Measurements from ENCODE around the gene NAT14. TPM values are rescaled to one million over a fixed set of nuclear protein-coding genes. Genes with fewer than 3 reads are reported as not detected.
A peak's percentile ranks its signal among the peaks of the same experiment; 100 is the strongest.
"Not testable (repeated sequence)": the region's sequence is repeated elsewhere in the genome, so short reads cannot be mapped to it uniquely, and the experiment has no call there.

NAT14 gene
- polyA plus RNA-seq, 10 donors = 21.1 to 41.2 (median 27.1) TPM

DNA sequence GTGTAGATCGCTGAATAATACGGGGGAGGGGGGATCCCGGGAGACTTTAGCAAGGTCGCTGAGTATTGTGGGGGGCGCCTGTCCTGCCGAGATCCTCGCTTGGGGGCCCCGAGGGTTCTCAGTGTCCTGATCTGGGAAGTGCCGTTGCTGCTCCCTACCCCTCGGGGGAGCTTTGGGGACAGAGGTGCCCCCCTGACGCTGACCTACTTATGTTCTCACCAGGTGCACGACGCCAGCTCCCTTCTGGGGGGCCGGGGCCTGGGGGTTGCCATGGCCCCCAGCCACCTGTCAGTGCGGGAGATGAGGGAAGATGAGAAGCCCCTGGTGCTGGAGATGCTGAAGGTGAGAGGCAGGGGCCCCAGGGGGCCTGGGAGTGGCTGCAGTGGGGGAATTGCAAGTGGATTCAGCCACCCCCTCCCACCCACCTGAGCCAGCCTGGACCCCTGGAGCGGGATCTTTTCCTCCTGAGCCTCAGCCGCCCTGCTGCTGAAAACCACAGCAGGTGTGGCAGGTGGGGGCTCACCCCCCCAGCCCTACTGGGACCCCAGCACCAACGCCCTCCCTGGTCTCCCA is 537 bp downstream of the NAT14 start:
- DNase-seq = no peak

DNA sequence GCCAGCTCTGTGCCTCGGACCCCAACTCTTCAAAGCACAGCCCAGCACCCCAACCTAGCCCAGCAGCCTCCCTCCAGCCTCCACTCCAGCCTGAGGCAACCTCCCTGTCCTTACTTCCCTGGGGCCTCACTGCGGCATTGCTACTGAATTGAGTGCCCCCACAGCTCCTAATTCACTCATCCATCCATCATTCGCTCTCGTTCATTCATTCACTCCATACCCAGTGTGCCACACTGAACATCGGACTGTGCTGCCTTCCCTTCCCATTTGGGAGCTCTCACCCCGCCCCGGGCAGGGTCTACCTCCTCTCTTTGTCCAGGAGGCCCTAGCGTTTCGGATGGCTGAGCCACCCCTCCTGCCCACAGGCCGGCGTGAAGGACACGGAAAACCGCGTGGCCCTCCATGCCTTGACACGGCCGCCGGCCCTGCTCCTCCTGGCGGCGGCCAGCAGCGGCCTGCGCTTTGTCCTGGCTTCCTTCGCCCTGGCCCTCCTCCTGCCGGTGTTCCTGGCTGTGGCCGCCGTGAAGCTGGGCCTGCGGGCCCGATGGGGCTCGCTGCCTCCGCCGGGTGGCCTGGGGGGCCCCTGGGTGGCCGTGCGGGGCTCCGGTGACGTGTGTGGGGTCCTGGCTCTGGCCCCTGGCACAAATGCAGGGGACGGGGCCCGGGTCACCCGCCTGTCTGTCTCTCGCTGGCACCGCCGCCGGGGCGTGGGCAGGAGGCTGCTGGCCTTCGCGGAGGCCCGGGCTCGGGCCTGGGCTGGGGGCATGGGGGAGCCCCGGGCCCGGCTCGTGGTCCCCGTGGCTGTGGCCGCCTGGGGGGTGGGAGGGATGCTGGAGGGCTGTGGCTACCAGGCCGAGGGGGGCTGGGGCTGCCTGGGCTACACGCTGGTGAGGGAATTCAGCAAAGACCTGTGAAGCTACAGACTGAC is 1.3 kb downstream of the NAT14 start:
- no peak for DNase-seq

DNA sequence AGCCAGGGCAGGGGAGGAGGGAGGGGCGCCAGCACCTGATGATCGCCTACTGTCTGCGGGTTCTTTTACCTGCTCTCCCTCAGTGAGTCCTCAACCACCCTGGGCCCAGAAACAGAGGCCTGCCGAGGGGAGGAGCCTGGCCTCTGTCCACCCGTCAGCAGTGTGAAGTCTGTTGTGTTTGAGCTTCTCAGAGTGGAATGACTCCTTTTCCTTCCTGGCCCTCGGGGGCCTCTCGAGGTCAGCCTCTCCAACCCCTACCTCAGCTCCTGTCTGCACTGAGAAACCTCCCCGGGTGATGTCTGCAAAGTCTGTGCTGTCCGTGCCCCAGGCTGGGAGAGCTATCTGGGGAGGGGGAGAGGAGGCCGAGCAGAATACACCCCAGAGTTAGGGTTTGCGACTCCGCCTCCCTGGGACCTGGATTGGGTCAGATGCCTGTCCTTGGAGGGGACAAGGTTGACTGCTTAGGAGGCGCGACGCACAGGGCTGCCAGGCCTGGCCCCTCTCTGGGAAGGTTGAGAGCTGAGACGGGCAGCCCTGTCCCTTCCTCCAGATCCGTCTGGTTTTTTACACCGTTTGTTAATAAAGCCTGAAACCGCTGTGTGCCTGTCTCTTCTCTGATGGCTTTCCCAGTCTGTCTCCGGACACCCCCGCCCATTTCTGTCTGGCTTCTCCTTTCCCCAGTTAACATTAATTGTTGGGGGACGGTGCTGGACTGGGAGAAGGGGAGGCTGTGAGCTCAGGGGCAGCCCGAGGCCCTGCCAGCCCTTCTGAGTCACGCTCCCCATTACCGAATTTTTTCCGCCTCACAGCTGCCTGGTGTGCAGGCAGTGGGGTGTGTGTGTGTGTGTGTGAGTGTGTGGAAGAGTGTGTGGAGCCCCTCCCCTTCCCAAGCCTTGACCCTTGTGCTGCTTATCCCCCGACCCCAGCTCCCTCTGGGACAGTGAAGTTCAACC is 2.3 kb downstream of the NAT14 start:
- peak; percentile 94 to 96 (median 95) for DNase-seq

DNA sequence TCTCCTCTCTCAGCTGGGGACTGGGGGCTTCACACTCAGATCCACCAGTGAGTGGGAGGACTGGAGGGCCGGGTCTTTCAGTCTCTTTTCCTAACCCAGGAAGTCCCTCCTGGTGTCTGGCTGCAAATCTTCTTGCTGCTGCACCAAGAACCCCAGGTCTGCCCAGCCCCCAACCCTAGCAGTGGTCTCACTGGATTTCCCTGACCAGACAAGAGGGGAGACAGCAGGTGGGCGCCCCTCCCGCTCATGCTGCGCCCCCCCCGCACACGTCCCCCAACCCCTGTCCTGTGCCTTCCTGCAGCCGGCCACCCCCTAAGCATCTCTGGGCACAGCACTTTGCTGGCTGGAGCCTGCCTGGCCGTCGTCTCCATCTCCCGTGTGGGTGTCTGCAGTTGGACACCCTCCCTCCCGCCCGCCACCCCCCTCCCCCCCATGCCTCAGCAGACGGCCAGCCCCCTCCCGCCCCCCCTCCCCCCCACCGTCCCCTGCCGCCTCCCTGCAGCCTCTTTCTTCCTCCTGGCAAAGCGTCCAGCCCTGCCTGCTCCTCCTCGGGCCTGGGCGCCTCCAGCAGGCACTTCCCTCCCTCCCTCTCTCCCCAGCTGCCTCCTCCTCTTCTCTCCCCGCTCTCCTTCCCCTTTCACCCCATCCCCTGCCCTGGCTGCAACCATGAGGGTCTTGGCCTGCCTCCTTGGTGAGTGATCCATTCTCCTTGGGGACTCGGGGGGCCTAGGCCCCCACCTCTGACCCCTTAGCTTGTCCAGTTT is 3.1 kb downstream of the NAT14 start, which contains the start of gene SSC5D:
Gene SSC5D (plus strand): TSS at position 513 of the 764 bp plus-strand sequence. CDS start 154 bp downstream, at position 667.
- peak in 1 of 3 donors; percentile 86 for DNase-seq

DNA sequence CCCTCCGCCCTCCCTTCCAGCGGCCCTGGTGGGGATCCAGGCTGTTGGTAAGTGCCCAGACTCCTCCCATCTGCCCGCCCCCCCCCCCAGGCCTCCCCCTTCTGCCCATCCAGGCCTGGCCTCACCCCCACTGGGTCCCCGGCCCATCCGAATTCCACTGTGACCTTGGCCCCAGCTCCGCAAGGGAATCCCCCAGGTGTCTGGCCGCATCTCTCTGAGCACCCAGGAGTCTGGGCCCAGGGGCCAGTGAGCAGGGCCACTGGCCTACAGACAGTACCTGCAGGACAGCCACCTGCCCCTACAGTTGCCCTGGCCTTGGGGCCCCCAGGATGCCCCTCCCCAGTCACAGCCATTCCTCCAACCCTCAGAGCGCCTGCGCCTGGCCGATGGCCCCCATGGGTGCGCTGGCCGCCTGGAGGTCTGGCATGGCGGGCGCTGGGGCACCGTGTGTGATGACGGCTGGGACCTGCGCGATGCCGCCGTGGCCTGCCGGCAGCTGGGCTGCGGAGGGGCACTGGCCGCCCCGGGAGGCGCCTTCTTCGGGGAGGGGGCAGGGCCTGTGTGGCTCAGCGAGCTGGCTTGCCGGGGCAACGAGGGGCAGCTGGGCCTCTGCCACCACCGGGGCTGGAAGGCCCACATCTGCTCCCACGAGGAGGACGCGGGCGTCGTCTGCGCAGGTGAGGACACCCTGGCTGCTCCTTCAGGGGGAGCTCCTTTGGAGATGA is 4.2 kb downstream of the NAT14 start:
- DNase-seq = peak in 1 of 3 donors; percentile 61

DNA sequence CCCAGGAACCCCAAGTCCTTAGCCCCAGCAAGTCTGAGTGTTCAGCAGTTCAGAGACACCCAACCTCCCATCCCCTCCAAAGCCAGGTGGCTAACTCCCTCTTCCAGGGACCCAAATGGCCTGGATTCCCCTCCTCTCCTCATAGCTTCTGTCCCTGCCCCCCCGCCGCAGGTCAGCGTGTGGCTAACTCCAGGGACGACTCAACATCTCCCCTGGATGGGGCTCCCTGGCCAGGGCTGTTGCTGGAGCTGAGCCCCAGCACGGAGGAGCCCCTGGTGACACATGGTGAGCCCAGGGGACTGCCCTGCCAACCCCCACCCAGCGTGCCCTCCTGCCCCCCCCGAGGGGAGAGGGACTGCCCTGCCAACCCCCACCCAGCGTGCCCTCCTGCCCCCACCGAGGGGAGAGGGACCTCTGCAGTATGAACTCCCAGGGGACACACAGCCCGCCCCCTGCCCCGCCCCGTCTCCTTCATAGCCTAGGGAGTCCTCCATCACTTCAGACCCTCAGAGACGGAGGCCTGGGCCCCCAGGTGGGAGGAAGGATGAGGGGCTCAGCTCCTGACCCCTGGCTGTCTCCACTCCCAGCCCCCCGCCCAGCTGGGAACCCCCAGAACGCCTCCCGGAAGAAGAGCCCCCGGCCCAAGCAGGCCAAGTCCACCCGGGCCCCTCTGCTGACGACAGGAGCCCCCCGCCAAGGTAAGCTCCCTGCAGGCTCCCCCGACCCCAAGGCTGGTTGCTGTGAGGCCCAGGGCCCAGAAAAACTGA is 4.9 kb downstream of the NAT14 start:
- no peak for DNase-seq

DNA sequence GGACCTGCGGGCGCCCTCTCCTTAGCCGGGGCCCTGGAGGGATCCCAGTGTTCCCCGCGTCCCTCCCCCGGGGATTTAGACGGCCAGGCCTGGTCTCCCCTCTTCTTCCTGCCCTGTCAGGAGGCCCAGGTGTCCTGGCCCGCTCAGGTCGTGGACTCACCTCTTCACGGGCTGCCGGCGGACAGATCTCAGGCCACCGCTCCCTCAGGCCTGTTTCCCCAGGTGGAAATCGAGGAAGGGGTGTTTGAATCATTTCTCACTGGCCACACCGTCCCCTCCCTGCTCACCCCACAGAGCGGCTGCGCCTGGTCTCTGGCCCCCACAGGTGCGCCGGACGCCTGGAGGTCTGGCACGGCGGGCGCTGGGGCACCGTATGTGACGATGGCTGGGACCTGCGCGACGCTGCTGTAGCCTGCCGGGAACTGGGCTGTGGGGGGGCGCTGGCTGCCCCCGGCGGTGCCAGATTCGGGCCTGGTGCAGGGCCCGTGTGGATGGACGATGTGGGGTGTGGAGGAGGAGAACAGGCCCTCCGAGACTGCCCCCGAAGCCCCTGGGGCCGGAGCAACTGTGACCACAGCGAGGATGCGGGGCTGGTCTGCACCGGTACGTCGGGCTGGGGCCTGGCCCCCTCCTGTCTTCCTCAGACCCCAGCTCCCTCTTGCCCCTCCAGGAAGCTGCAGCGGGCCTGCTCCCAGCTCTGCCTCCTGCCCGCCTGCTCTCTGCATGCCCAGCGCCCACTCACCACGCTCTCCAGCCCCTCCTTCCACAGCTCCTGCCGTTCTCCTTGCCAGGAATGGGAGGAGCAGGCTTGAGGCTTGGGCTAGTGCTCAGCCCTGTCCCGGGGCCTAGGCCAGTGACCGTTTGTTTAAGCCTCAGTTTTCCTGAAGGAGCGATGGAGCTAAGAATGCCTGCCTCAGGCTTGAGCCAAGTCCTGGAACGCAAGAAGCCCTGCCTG is 5.8 kb downstream of the NAT14 start:
- peak in 1 of 3 donors; percentile 63 for DNase-seq

DNA sequence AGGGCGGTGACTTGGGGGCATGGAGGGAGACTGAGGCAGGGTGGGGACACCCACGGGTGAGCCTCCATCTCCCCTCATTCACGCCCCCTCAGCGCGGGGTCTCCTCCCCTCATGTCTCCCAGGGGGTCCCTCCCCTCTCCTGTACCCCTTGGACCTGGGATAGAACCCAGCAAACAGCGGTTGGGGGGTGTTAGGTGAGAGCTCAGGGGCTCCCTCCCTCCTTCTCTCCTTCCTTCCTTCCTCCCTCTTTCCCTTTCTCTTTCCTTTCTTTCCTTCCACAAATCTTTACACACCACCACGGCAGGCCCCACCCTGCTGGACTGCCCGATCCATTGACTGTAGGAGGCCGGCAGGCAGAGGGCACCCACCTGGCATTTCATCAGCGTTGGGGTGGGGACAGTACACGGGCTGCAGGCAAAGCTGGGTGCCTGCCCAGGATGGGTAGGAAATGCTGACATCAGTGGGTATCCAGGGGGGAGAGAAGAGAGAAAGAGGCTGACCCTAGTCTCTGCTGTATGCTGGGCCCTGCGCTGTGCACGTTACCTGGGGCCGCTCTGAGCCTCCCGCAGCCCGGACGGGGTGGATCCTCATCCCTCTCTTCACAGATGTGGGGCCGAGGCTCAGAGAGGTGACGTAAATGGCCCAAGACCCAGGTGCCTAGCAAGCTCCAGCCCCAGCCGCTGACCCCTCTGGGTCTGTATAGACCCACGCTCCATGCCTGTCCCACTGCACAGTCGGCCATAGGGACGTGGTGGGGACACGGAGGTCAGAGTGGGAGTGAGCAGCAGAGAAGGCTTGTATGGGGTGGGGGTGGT is 6.8 kb downstream of the NAT14 start:
- peak in 1 of 3 donors; percentile 47 for DNase-seq

DNA sequence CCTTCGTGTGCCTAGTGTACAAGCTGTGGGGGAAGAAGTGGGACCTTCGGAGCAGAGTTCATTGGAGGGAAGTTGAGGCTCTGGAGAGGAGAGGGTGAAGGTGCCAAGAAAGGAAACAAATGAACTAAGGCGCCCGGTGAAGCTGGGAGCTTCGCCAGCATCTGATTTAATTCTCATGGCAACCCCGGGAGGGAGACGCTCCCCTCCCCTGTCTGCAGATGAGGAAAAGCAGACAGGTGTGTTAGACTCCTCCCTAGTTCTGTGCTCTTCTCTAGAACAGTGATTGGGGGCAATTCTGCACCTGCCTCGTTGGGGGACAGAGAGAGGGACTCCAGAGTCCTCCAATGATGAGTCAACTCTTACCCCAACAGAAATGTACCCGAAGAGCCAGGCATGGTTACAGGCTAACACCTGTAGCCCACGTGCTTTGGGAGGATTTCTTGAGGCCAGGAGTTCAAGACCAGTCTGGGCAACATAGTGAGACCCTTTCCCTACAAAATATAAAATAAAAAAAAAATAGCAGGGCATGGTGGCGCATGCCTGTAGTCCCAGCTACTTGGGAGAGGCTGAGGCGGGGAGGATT is 7.5 kb downstream of the NAT14 start:
- DNase-seq = no peak

DNA sequence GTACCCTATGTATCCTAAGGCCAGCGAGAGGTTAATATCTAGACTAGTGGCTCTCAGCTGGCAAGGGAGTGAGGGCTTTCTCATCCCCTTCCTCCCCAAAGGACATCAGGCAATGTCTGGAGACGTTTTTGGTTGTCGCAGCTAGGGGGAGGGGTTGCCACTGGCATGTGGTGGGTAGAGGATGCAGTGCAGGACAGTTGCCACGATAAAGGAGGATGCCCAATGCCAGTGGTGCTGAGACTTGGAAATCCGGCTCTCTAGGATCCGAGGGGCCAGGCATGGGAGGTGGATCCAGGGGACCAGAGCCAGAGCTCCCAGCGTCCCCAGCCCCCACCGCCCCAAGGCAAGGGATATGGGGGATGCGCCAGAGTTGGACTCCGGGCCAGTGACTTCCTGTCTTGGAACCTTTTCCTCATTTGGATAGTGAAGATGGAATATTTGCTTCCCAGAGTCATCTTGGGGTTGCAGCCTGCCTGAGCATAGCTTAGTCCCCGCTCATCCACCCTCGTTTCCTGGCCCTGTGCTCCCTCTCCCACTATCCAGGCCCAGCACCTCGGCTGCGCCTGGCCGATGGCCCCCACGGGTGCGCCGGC is 8.2 kb downstream of the NAT14 start:
- peak in 2 of 3 donors; percentile 85 to 88 for DNase-seq

DNA sequence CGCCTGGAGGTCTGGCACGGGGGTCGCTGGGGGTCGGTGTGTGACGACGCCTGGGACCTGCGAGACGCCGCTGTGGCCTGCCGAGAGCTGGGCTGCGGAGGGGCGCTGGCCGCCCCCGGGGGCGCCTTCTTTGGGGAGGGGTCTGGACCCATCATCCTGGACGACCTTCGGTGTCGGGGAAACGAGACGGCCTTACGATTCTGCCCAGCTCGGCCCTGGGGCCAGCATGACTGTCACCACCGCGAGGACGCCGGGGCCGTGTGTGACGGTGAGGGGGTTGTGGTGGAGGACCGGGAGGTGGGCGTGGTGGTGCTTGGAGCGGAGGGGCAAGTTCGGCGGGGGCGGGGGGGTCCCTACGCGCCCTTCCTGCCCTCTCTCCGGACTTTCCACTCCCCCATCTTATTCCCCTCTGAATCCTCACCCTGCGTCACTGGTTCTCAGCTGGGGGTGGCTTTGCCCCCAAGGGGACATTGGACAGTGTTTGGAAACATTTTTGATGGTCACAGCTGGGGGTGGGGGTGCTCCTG is 8.7 kb downstream of the NAT14 start:
- no peak for DNase-seq

DNA sequence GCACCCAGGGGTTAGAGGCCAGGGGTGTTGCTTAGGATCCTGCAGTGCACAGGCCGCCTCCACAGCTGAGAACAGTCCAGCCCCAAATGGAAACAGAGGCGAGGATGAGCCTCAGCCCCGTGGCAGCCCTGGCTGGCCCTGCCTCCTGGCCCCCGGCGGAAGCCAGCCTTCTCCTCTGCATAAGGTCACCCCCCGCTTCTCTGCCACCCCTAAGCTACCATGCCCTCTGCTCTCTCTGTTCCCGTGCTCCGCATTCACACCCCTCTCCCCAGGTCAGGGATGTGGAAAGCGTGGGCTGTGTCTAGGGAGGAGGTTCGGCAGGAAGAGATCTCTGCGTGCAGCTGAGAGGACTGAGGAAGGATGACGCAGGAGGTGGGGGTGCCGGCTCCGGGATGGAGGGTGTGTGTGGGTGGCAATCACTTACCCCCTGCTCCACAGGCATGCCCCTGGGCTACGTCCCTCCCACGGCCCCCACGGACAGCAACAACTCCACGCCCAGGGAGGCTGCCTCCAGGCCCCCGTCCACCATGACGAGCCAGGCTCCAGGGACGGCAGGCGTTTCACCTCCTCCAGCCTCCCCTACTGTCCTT is 9.3 kb downstream of the NAT14 start:
- peak in 1 of 3 donors; percentile 81 for DNase-seq

DNA sequence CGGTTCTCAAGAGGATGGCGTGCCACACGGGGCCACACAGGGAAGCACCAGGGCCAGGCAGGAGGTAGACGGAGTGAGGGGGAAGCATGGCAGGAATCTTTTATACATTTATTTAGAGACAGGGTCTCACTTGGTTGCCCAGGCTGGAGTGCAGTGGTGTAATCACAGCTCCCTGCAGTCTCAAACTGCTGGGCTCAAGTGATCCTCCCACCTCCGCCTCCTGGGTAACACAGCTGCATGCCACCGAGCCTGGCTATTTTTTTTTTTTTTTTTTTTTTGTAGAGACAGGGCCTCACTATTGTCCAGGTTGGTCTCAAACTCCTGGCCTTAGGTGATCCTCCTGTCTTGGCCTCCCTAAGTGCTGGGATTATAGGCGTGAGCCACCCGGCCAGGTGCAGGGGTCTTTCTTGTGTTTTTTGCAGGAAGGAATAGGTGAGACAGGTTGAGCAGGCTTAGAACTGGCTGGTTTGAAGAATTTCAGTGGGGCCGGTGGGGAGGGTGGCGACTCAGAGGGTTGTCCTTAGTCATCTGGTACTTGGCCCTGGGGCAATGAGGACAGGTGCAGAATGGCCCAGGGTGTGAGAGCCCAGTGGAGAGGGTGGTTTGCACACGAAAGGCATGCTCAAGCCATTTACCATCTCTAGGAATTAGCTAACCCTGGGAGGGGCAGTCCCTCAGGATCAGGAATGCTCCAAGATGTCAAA is 10.8 kb downstream of the NAT14 start:
- no peak for DNase-seq

DNA sequence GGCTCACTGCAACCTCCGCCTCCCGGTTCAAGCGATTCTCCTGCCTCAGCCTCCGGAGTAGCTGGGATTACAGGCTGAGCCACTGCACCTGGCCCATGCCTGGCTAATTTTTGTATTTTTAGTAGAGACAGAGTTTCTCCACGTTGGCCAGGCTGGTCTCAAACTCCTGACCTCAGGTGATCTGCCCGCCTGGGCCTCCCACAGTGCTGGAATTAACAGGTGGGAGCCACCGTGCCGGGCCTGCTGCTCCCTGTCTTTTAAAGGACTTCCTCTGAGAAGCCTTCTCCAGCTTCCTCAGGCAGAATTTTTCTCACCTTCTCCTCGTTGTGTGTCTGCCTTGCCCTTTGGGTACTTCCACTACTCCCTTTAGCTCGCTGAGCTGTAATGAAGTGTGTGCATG is 11.8 kb downstream of the NAT14 start:
- DNase-seq = not testable (repeated sequence)

DNA sequence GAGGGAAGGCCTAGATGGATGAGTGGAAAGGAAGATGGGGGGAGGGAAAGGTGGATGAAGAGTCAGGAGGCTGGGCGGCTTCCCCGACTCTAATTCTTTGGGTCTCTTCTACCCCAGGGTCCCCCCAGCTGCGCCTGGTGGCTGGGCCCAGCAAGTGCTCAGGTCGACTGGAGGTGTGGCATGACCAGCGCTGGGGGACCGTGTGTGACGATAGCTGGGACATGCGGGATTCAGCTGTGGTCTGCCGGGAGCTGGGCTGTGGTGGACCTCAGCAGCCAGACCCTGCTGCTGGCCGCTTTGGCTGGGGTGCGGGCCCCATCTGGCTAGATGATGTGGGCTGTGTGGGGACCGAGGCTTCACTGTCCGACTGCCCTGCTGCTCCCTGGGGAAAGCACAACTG is 12.8 kb downstream of the NAT14 start:
- no peak for DNase-seq
